HCT116 (cell line): ENCODE results near the gene SMC6.

Experiments
- ATF3 ChIP-seq: IDR thresholded peaks from 2 replicates; pipeline ENCODE4 v1.6.1; 2012
- CEBPB ChIP-seq: IDR thresholded peaks from 2 replicates; pipeline ENCODE4 v1.6.1; 2012; ENCODE audit warnings: low read depth
- CTCF ChIP-seq, 3 experiments: fragments of 200-600 bp in 1 of 3; sonication (generic) in 1 of 3; IDR thresholded peaks in 2 of 3; conservative IDR thresholded peaks in 1 of 3; 2 replicates each; pipeline ENCODE4 v1.5.1; 2012 to 2017; ENCODE audit warnings: low read depth in 2 of 3, low read length in 2 of 3, antibody characterized with exemption in 1 of 3, borderline replicate concordance in 1 of 3, control low read depth in 1 of 3, mild to moderate bottlenecking in 1 of 3, mixed read lengths in 1 of 3, mixed run types in 1 of 3, moderate library complexity in 1 of 3; ENCODE audit not compliant: insufficient read depth in 1 of 3
- POLR2AphosphoS5 ChIP-seq: IDR thresholded peaks from 2 replicates; pipeline ENCODE4 v1.6.1; 2011; ENCODE audit warnings: mild to moderate bottlenecking, low read depth, low read length, moderate library complexity
- TCF7L2 ChIP-seq: IDR thresholded peaks from 2 replicates; pipeline ENCODE4 v1.7.0; 2011; ENCODE audit warnings: borderline replicate concordance, inconsistent platforms; ENCODE audit not compliant: insufficient read depth, insufficient read length; ENCODE audit errors: extremely low read depth
- ZFX ChIP-seq: fragments of 450-650 bp; IDR thresholded peaks from 2 replicates; pipeline ENCODE4 v1.6.1; 2017

- TF ChIP-seq CTCF (IDR thresholded peaks at IDR 0.05 in 2 of 3, conservative IDR thresholded peaks at IDR 0.05 in 1 of 3; ENCODE audit: borderline replicate concordance in 1 of 3, insufficient read depth in 1 of 3, low read depth in 2 of 3, low read length in 2 of 3) (no peak), CEBPB (no peak), TCF7L2 (no peak), ZFX (no peak), POLR2AphosphoS5 (no peak), ATF3 (no peak)
Measured at GRCh38 chr2:17617516-17617915, 136.1 kb downstream of the SMC6 start.
